H1 (cell line): ENCODE measurements around the gene TMED9. TPM values are rescaled to one million over a fixed set of nuclear protein-coding genes. Genes with fewer than 3 reads are reported as not detected.

Source experiments
- CTCF ChIA-PET: fragments of 300-600 bp; sonication (Branson Sonifier 250); formaldehyde crosslinking; loops from one replicate; lab custom pipeline; 2021; ENCODE audit not compliant: partially characterized antibody; lab: Charles Lee
- POLR2A ChIA-PET: fragments of 300-600 bp; sonication (Branson Sonifier 250); formaldehyde crosslinking; loops from one replicate; lab custom pipeline; 2021; ENCODE audit warnings: inconsistent platforms; ENCODE audit not compliant: partially characterized antibody; lab: Charles Lee
- DNase-seq, 2 experiments: peaks; one replicate each; pipeline versions ENCODE4 v3.0.0 to v3.0.0-alpha.2; 2010 to 2022; ENCODE audit warnings: low spot score in 2 of 2, low read depth in 1 of 2, mixed read lengths in 1 of 2
- FAIRE-seq: peaks from 2 replicates; lab custom pipeline; 2011; peaks lifted over from hg19 to GRCh38; lab: Jason Lieb, UNC
- H2AFZ ChIP-seq: 2 replicates; pipeline ENCODE4 v1.8.1; 2012; ENCODE audit warnings: low read length, inconsistent platforms
- H2AK5ac ChIP-seq: 2 replicates; pipeline ENCODE4 v1.6.1; 2013; ENCODE audit warnings: low read depth, low read length
- H2BK120ac ChIP-seq: replicated peaks from 2 replicates; pipeline ENCODE3; 2013; ENCODE audit warnings: low read depth, low read length, inconsistent platforms
- H2BK12ac ChIP-seq: 2 replicates; pipeline ENCODE4 v1.6.1; 2013; ENCODE audit warnings: low read depth, low read length
- H2BK15ac ChIP-seq: 2 replicates; pipeline ENCODE4 v1.6.1; 2013; ENCODE audit warnings: low read length
- H2BK20ac ChIP-seq: 2 replicates; pipeline ENCODE4 v1.6.1; 2013; ENCODE audit warnings: low read length
- H2BK5ac ChIP-seq: 2 replicates; pipeline ENCODE4 v1.6.1; 2013; ENCODE audit warnings: low read depth, low read length
- H3K14ac ChIP-seq: 2 replicates; pipeline ENCODE4 v1.6.1; 2013; ENCODE audit warnings: inconsistent platforms; ENCODE audit not compliant: insufficient read length
- H3K18ac ChIP-seq: 2 replicates; pipeline ENCODE4 v1.6.1; 2013; ENCODE audit warnings: low read length; ENCODE audit errors: extremely low read depth
- H3K23ac ChIP-seq: 2 replicates; pipeline ENCODE4 v1.6.1; 2013; ENCODE audit warnings: inconsistent platforms; ENCODE audit not compliant: insufficient read length
- H3K23me2 ChIP-seq: 2 replicates; pipeline ENCODE4 v1.6.1; 2013; ENCODE audit warnings: low read depth, low read length
- H3K27ac ChIP-seq: 2 replicates; pipeline ENCODE4 v1.6.1; 2011; ENCODE audit warnings: low read depth, low read length, inconsistent platforms
- H3K27me3 ChIP-seq, 4 experiments: replicated peaks in 1 of 4; 1 replicate in 1 of 4; 2 replicates in 3 of 4; pipeline versions ENCODE4 v1.6.1 to v1.8.1; 2011 to 2013; ENCODE audit warnings: low read length in 3 of 4, mild to moderate bottlenecking in 3 of 4, inconsistent platforms in 2 of 4, mixed read lengths in 2 of 4, moderate library complexity in 1 of 4; ENCODE audit not compliant: control insufficient read depth in 3 of 4, insufficient read depth in 3 of 4; ENCODE audit errors: extremely low read depth in 1 of 4
- H3K36me3 ChIP-seq, 4 experiments: 2 replicates each; pipeline versions ENCODE4 v1.6.1 to v1.8.1; 2011 to 2013; ENCODE audit warnings: mild to moderate bottlenecking in 4 of 4, low read length in 3 of 4, moderate library complexity in 2 of 4, control low read depth in 1 of 4, inconsistent platforms in 1 of 4; ENCODE audit not compliant: insufficient read depth in 4 of 4, control insufficient read depth in 2 of 4
- H3K4ac ChIP-seq: replicated peaks from 2 replicates; pipeline ENCODE3; 2013; ENCODE audit warnings: low read length, low read depth, mixed read lengths, inconsistent platforms; ENCODE audit not compliant: insufficient read length
- H3K4me1 ChIP-seq, 4 experiments: replicated peaks in 1 of 4; 1 replicate in 1 of 4; 2 replicates in 3 of 4; pipeline versions ENCODE4 v1.6.1 to v1.8.1; 2011 to 2013; ENCODE audit warnings: low read length in 3 of 4, inconsistent platforms in 2 of 4, mixed read lengths in 1 of 4; ENCODE audit not compliant: insufficient read depth in 4 of 4, control insufficient read depth in 3 of 4
- H3K4me2 ChIP-seq, 2 experiments: 2 replicates each; pipeline versions ENCODE4 v1.6.1 to v1.8.1; 2011 to 2013; ENCODE audit warnings: low read depth in 2 of 2, low read length in 2 of 2, control low read depth in 1 of 2, inconsistent platforms in 1 of 2, mild to moderate bottlenecking in 1 of 2; ENCODE audit not compliant: insufficient read depth in 1 of 2
- H3K4me3 ChIP-seq, 4 experiments: fragments of 200-600, 300-600 bp in 1 of 4; sonication (generic), shearing (Covaris generic), sonication (Bioruptor Twin) in 1 of 4; 2 replicates each; pipeline versions ENCODE4 v1.5.1 to v1.8.1; 2011 to 2016; ENCODE audit warnings: low read length in 4 of 4, low read depth in 3 of 4, control low read depth in 2 of 4, inconsistent platforms in 2 of 4, mild to moderate bottlenecking in 2 of 4, mixed read lengths in 1 of 4, moderate library complexity in 1 of 4; ENCODE audit not compliant: insufficient read depth in 2 of 4; ENCODE audit errors: extremely low read depth in 1 of 4
- H3K56ac ChIP-seq: replicated peaks from 2 replicates; pipeline ENCODE3; 2013; ENCODE audit warnings: low read depth, mild to moderate bottlenecking, mixed read lengths, low read length, inconsistent platforms; ENCODE audit not compliant: insufficient read length
- H3K79me1 ChIP-seq: 2 replicates; pipeline ENCODE4 v1.6.1; 2013; ENCODE audit warnings: low read depth, low read length, control low read depth
- H3K79me2 ChIP-seq, 2 experiments: 2 replicates each; pipeline versions ENCODE4 v1.6.1 to v1.8.1; 2012 to 2013; ENCODE audit warnings: low read length in 2 of 2, mild to moderate bottlenecking in 2 of 2, inconsistent platforms in 1 of 2; ENCODE audit not compliant: insufficient read depth in 2 of 2, control insufficient read depth in 1 of 2
- H3K9ac ChIP-seq, 4 experiments: replicated peaks in 1 of 4; 1 replicate in 1 of 4; 2 replicates in 3 of 4; pipeline versions ENCODE4 v1.6.1 to v1.8.1; 2011 to 2013; ENCODE audit warnings: low read depth in 3 of 4, low read length in 3 of 4, control low read depth in 2 of 4, mild to moderate bottlenecking in 2 of 4, moderate library complexity in 2 of 4, inconsistent platforms in 1 of 4; ENCODE audit errors: extremely low read depth in 1 of 4
- H3K9me3 ChIP-seq, 2 experiments: 2 replicates each; pipeline versions ENCODE4 v1.6.1 to v1.8.1; 2012 to 2013; ENCODE audit warnings: mild to moderate bottlenecking in 2 of 2, moderate library complexity in 2 of 2, control low read depth in 1 of 2, inconsistent platforms in 1 of 2, low read depth in 1 of 2, low read length in 1 of 2, mixed read lengths in 1 of 2; ENCODE audit not compliant: insufficient read depth in 2 of 2
- H4K20me1 ChIP-seq, 2 experiments: replicated peaks in 1 of 2; 2 replicates each; pipeline versions ENCODE3 to v1.8.1; 2011 to 2013; ENCODE audit warnings: inconsistent platforms in 2 of 2, low read length in 2 of 2, mild to moderate bottlenecking in 1 of 2; ENCODE audit not compliant: insufficient read depth in 2 of 2, control insufficient read depth in 1 of 2
- H4K5ac ChIP-seq: 2 replicates; pipeline ENCODE4 v1.6.1; 2013; ENCODE audit warnings: low read length, low read depth, mixed read lengths, inconsistent platforms; ENCODE audit not compliant: insufficient read length
- H4K8ac ChIP-seq: 2 replicates; pipeline ENCODE4 v1.8.0; 2013; ENCODE audit warnings: mild to moderate bottlenecking, moderate library complexity, low read length, inconsistent platforms; ENCODE audit not compliant: insufficient read depth; ENCODE audit errors: extremely low read depth
- H4K91ac ChIP-seq: replicated peaks from 2 replicates; pipeline ENCODE3; 2013; ENCODE audit warnings: low read length, mixed read lengths, inconsistent platforms; ENCODE audit not compliant: insufficient read length
- POU5F1 ChIP-seq: IDR thresholded peaks from 2 replicates; pipeline ENCODE4 v1.6.1; 2011; ENCODE audit warnings: low read depth, mild to moderate bottlenecking, low read length, moderate library complexity
- RAD21 ChIP-seq, 2 experiments: IDR thresholded peaks in 1 of 2; conservative IDR thresholded peaks in 1 of 2; 2 replicates each; pipeline ENCODE4 v1.6.1; 2011; ENCODE audit warnings: low read depth in 2 of 2, low read length in 2 of 2, improper control_type of control experiment in 1 of 2, inconsistent platforms in 1 of 2, mild to moderate bottlenecking in 1 of 2, moderate library complexity in 1 of 2
- SP2 ChIP-seq: IDR thresholded peaks from 2 replicates; pipeline ENCODE4 v1.6.1; 2012; ENCODE audit warnings: mild to moderate bottlenecking, low read length, inconsistent platforms
- WGBS, 2 experiments: shearing (Covaris generic) in 1 of 2; methylation state at CpG; one replicate each; pipeline versions ENCODE4 v1.1.6 to v1.1.7; 2013 to 2015; ENCODE audit warnings: low lambda C conversion rate in 2 of 2, mixed read lengths in 2 of 2, inconsistent platforms in 1 of 2, low coverage in 1 of 2, missing lambda C conversion rate in 1 of 2; ENCODE audit not compliant: insufficient replicate concordance in 2 of 2, insufficient coverage in 1 of 2, insufficient read length in 1 of 2; ENCODE audit errors: extremely low coverage in 1 of 2, missing lambda C conversion rate in 1 of 2; 5-methylcytosine and 5-hydroxymethylcytosine counted together
- polyA plus RNA-seq, 7 experiments: library from polyadenylated mRNA; depleted of rRNA in 3 of 7; stranded (reverse) in 5 of 7; unstranded in 2 of 7; fragments of >200 nt in 5 of 7; fragments of 200-250 nt in 2 of 7; gene quantifications; 1 replicate in 5 of 7; 2 replicates in 1 of 7; 4 replicates in 1 of 7; pipeline versions ENCODE4 v1.2.1 to v1.2.3, GENCODE V29; 2011 to 2013; ENCODE audit warnings: missing spikeins in 2 of 7, mixed read lengths in 2 of 7
- total RNA-seq: library from RNA; stranded (reverse); fragmentation: NEBNext Ultra II Directional; extraction: Animal tissue kit (Norgen Biotek cat#: 25700); gene quantifications from 2 replicates; pipeline ENCODE4 v1.2.1, GENCODE V29; 2021

TMED9 gene
- total and polyA plus RNA-seq, 2 of the 8 experiments (the other 6 are each of a cell fraction or from before 2014, with no cell fraction given), result 130 to 160 TPM

- Histone ChIP-seq H3K4me1 (peaks cover 0 to 17% (median 10%) of the 10 kb centered on the region in 4 experiments; a peak in 5 of 7 replicates), H4K5ac (no peak overlapping the region), H2BK12ac (peak overlapping the region; percentile 32; the same call in 1 of the 2 replicates), H2BK120ac (no peak overlapping the region), H3K79me1 (no peaks in the 10 kb centered on the region), H2BK5ac (no peak overlapping the region), H3K9ac (peak overlapping the region in 1 of 4 experiments; percentile 30; a peak in 2 of 7 replicates), H2AFZ (no peak overlapping the region), H3K4ac (no peak overlapping the region), H2BK20ac (no peak overlapping the region), H4K8ac (peak overlapping the region; percentile 4; the same call in 1 of the 2 replicates), H3K4me3 (no peak overlapping the region; a peak in 1 of 8 replicates), H4K91ac (no peak overlapping the region), H2AK5ac (no peak overlapping the region), H3K27me3 (no peaks in the 10 kb centered on the region), H3K4me2 (peak overlapping the region in 1 of 2 experiments; percentile 41; a peak in 2 of 4 replicates), H3K23me2 (no peaks in the 10 kb centered on the region), H3K27ac (no peak overlapping the region), H3K23ac (no peak overlapping the region), H4K20me1 (peaks cover 0 to 4% of the 10 kb centered on the region in 2 experiments), H3K14ac (no peak overlapping the region), H3K56ac (no peak overlapping the region), H2BK15ac (peak overlapping the region; percentile 6; the same call in 1 of the 2 replicates), H3K79me2 (no peaks in the 10 kb centered on the region), H3K18ac (peak overlapping the region; percentile 44; the same call in 1 of the 2 replicates), H3K9me3 (no peaks in the 10 kb centered on the region), H3K36me3 (peaks cover 0 to 7% (median 0%) of the 10 kb centered on the region in 4 experiments; a peak in 2 of 8 replicates)
- CTCF ChIA-PET, result interaction anchor here (0.7 to 2.4 kb wide), 16 partner anchors 8 to 375 kb away, joined by 3 to 14 read pairs (median 4); no protein-coding TSS in a partner anchor
- POLR2A ChIA-PET, result interaction anchor here (0.8 to 8.5 kb wide), 4 partner anchors 7 to 37 kb away, joined by 4 to 72 read pairs (median 8); partner anchors contain the start of genes B4GALT7 and TMED9
- FAIRE-seq, result no peak
- DNase-seq, result no peak
- WGBS, 2 experiments, result 73% methylated on average over 11 of the region's 11 CpGs; no CpG with 5 or more reads in 1 of the 2 experiments
- no peak for TF ChIP-seq SP2
- no peak for TF ChIP-seq RAD21 (IDR thresholded peaks at IDR 0.05 in 1 of 2, conservative IDR thresholded peaks at IDR 0.05 in 1 of 2; ENCODE audit: low read depth in 2 of 2, low read length in 2 of 2)
- no peak for TF ChIP-seq POU5F1
Measured at GRCh38 chr5:177607115-177607451, 15.1 kb downstream of the TMED9 start.
